Measurements from ENCODE around the gene HNF4A.
"Not testable (repeated sequence)": the region's sequence is repeated elsewhere in the genome, so short reads cannot be mapped to it uniquely, and the experiment has no call there.

Gene HNF4A

GRCh38 chr20:44344723-44345122 is 10.8 kb upstream of the HNF4A start:
- no peak overlapping the region for H3K27ac ChIP-seq
- DNase-seq (ENCODE audit: low read depth, low spot score), result no peak

GRCh38 chr20:44345147-44345546 is 10.4 kb upstream of the HNF4A start:
- no peak overlapping the region for H3K27ac ChIP-seq
- no peak for DNase-seq (ENCODE audit: low read depth, low spot score)

GRCh38 chr20:44345941-44346340 is 9.6 kb upstream of the HNF4A start:
- DNase-seq (ENCODE audit: low read depth, low spot score); H3K27ac ChIP-seq: not testable (repeated sequence)

- DNase-seq (ENCODE audit: low read depth, low spot score), result no peak
- H3K27ac ChIP-seq, result no peak overlapping the region
These were observed 7.3 kb upstream of the HNF4A start for GRCh38 chr20:44348168-44348659.

- DNase-seq (ENCODE audit: low read depth, low spot score), result no peak
- H3K27ac ChIP-seq, result no peak overlapping the region
These were observed 6.2 kb upstream of the HNF4A start for GRCh38 chr20:44349349-44349748.

GRCh38 chr20:44350567-44350966 is 4.9 kb upstream of the HNF4A start:
- H3K27ac ChIP-seq, result no peak overlapping the region
- no peak for DNase-seq (ENCODE audit: low read depth, low spot score)

DNA sequence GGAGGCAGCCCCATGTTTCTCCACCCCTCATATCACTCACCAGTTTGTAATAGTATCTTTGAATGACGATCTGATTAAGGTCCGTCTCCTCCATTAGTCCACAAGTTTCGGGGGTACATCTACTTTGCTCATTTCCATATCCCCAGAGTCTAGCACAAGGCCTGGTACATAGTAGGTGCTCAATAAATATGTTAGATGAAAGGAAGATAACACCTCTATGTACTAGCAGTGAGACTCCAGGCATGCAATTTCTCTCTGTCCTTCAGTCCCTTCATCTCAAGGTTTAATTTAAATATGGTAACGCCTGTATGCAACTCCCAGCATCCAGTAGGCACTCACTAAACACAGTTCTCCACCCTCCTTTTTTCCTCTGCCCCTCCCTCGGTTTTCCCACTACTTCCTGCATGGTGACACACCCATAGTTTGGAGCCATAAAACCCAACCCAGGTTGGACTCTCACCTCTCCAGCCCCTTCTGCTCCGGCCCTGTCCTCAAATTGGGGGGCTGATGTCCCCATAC is 461 bp upstream of the HNF4A start:
- H3K27ac ChIP-seq, result no peak overlapping the region
- no peak for DNase-seq (ENCODE audit: low read depth, low spot score)

GRCh38 chr20:44356353-44356723 is 839 bp downstream of the HNF4A start:
- DNase-seq (ENCODE audit: low read depth, low spot score), result no peak
- H3K27ac ChIP-seq, result no peak overlapping the region

DNA sequence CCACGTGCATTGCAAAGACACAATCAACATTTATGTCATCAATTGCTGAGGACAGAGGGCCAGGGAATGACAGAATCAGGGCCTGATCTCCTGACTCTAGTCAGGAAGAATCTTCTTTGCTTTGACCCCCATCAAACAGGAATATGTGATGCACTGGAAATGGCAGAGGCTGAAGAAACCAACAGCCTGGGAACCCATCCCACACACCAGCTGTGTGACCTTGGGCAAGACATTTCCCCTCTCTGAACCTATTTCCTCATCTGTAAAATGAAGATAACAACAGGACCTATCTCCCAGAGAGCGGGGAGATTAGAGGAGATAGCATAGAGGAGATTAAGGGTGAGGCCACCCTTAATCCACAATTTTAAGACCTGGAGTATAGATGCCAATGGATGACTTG is 1.5 kb downstream of the HNF4A start:
- H3K27ac ChIP-seq, result no peak overlapping the region
- DNase-seq (ENCODE audit: low read depth, low spot score), result no peak

DNA sequence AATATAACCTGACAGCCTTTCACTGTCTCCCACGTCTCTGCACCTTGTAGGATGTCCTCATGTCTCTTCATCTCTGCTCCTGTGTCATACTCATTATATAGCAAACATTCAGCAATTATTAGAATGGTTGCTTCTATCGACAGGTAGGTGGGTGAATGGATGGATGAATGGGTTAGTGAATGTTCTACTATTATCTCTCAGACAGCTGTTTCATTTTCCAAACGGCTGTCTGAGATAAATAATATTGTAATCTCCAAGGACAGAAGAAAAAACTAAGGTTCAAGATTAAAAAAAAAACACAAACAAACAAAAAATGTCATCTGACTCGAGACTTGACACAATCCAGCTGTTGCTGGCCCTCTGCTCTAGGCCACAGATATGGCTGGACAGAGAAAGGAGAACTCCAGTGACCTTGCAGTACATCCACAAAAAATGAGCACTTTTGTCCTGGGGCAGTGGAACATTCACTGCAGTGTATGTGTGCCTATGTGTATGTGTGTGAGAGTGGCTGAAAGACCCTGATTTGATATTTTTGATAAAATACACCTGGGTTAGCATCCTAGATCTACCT is 2.1 kb downstream of the HNF4A start:
- DNase-seq (ENCODE audit: low read depth, low spot score), result no peak
- no peak overlapping the region for H3K27ac ChIP-seq

DNA sequence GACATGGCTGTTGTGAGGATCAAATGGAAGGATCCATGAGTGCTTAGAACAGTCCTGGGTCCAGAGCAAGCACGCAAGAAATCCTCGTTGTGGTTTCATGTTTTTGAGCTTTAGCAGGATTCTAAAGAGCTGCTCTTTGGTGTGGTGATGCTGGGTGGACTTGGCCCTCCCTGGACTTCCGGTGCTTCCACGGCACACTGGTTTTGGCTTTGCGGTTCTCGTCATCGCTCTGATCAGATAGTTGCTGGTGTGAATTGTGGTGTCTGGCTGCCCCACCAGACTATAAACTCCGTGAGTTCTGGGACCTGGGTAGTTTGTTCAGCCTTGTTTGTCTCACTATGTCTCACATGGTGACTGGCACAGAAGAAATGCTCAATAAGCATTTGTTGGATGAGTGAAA is 3.3 kb downstream of the HNF4A start:
- no peak for DNase-seq (ENCODE audit: low read depth, low spot score)
- no peak overlapping the region for H3K27ac ChIP-seq

GRCh38 chr20:44360221-44360620 is 4.7 kb downstream of the HNF4A start:
- H3K27ac ChIP-seq, result no peak overlapping the region
- no peak for DNase-seq (ENCODE audit: low read depth, low spot score)

DNA sequence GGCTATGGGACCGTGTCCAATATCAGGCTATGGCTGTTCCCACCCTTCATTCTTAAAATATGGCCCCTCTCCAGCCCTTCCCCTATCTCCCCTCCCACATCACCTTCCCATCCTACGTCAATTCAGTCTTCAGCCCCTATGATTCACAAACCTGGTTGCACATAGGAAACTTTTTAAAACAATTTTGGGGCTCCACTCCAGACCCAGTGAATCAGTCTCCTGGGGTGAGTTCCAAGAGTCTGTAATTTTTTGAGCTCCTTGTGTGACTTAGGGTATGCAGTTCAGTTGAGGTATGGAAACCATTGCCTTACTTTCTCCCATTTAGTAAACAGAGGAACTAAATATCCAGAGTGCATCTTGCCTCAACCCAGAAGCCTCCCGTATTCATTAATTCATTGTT is 5.5 kb downstream of the HNF4A start:
- DNase-seq (ENCODE audit: low read depth, low spot score), result no peak
- H3K27ac ChIP-seq, result no peak overlapping the region

GRCh38 chr20:44362466-44362940 is 7.0 kb downstream of the HNF4A start:
- H3K27ac ChIP-seq, result no peak overlapping the region
- no peak for DNase-seq (ENCODE audit: low read depth, low spot score)

DNA sequence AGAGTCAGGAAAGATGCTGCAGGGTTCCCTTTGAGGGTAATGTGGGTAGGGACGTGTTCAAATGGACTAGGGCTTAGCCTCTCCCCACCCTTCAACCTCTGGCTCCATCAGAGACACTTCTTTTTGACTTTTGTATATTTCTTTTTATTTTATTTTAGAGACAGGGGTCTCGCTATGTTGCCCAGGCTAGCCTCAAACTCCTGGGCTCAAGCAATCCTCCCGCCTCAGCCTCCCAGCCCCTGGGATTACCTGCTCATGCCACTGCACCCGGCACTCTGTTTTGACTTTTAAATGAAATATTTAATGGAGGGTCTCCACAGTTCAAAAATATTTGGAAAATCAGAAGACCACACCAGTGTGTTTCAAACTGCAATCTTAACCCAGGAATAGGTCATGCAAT is 8.6 kb downstream of the HNF4A start:
- no peak overlapping the region for H3K27ac ChIP-seq
- DNase-seq (ENCODE audit: low read depth, low spot score), result no peak

- H3K27ac ChIP-seq, result no peak overlapping the region
- DNase-seq (ENCODE audit: low read depth, low spot score), result no peak
These were observed 9.3 kb downstream of the HNF4A start for GRCh38 chr20:44364780-44365179.

- no peak overlapping the region for H3K27ac ChIP-seq
- no peak for DNase-seq (ENCODE audit: low read depth, low spot score)
These were observed 12.2 kb downstream of the HNF4A start for GRCh38 chr20:44367746-44368145.

- no peak overlapping the region for H3K27ac ChIP-seq
- peak; percentile 10 for DNase-seq (ENCODE audit: low read depth, low spot score)
These were observed 15.2 kb downstream of the HNF4A start for GRCh38 chr20:44370639-44371218.

DNA sequence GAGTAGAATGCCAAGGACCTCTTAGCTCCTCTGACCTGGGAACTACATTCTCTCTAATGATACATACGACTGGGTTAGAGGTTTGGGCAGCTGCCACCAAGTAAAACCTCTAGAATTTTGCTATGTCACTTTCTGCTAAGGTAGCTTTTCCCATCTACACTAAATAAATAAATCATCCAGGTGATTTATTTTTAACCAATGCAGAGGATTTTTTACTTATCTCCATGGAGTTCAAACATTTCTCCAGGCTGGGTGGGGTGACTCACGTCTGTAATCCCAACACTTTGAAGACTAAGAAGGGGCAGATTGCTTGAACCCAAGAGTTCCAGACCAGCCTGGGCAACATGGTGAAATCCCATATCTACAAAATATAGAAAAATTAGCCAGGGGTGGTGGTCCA is 27.1 kb downstream of the HNF4A start:
- no peak overlapping the region for H3K27ac ChIP-seq
- DNase-seq (ENCODE audit: low read depth, low spot score), result no peak

DNA sequence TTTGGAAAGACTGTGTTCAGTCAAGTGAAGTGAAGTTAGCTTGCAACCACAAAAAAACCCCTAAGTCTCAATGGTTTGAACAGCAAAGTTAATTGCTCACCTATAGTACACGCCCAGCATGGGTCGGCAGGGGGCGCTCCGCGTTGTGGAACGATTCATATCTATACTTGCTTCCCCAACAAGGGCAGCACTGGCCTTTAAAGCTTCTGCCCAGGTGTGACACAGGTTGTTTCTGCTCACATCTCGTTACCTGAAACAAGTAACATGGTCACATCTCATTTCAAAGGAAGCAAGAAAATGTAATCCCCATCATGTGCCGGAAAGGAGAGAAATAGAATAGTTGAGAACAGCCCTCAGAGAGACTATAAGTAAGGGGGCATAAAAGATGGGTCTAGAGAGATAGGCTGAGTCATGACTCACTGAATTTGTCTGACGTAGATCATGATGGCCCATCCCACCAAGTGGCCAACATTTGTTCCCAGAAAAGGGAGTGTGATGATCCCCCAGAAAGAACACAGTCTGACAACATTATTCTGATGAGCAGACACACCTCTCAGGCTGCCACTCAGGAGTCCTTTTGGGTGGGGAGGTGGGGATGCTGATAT is 29.0 kb downstream of the HNF4A start:
- no peak overlapping the region for H3K27ac ChIP-seq

GRCh38 chr20:44388466-44389023 is 33.0 kb downstream of the HNF4A start:
- no peak for DNase-seq (ENCODE audit: low read depth, low spot score)
- no peak overlapping the region for H3K27ac ChIP-seq

More for the DNA sequence above, 29.0 kb downstream of the HNF4A start:
- DNase-seq (ENCODE audit: low read depth, low spot score), result no peak

All from epithelial cell of prostate (primary cell).